OCI-LY7 (cell line): ENCODE data around the gene STPG4. TPM values are rescaled to one million over a fixed set of nuclear protein-coding genes. Genes with fewer than 3 reads are reported as not detected.

Source experiments
- BruUV-seq: library from RNA; stranded (reverse); fragments of 400-500 nt; replicated peaks from 2 replicates; lab custom pipeline; 2021; lab: Mats Ljungman, UMichigan
- CTCF ChIA-PET: fragments of 300-600 bp; sonication (Branson Sonifier 250); formaldehyde crosslinking; loops from one replicate; lab custom pipeline; 2022; ENCODE audit warnings: antibody characterized with exemption; ENCODE audit not compliant: unreplicated experiment; lab: Charles Lee
- POLR2A ChIA-PET: fragments of 300-600 bp; sonication (Branson Sonifier 250); formaldehyde crosslinking; loops from one replicate; lab custom pipeline; 2022; ENCODE audit warnings: antibody characterized with exemption; lab: Charles Lee
- DNase-seq: peaks from one replicate; pipeline ENCODE4 v3.0.0-alpha.2; 2015; ENCODE audit warnings: low spot score
- H2AFZ ChIP-seq: fragments of 200-600 bp; sonication (generic), shearing (Covaris generic); 2 replicates; pipeline ENCODE4 v1.6.1; 2014; ENCODE audit warnings: mild to moderate bottlenecking, antibody characterized with exemption, low read length, moderate library complexity
- H3K27ac ChIP-seq: fragments of 200-600 bp; sonication (generic); 2 replicates; pipeline ENCODE4 v1.5.1; 2014; ENCODE audit warnings: mixed run types, low read depth, mild to moderate bottlenecking, moderate library complexity, low read length, inconsistent platforms; ENCODE audit not compliant: poor library complexity, severe bottlenecking
- H3K36me3 ChIP-seq: fragments of 200-600 bp; sonication (generic); 2 replicates; pipeline ENCODE4 v1.6.1; 2014; ENCODE audit warnings: mild to moderate bottlenecking, antibody characterized with exemption, low read length, moderate library complexity, mixed read lengths; ENCODE audit not compliant: insufficient read depth
- H3K4me1 ChIP-seq: fragments of 200-600 bp; sonication (generic); 2 replicates; pipeline ENCODE4 v1.5.1; 2014; ENCODE audit warnings: mild to moderate bottlenecking, low read length; ENCODE audit not compliant: insufficient read depth, poor library complexity, severe bottlenecking
- H3K4me2 ChIP-seq: fragments of 200-600 bp; sonication (generic); 2 replicates; pipeline ENCODE4 v1.6.1; 2014; ENCODE audit warnings: mild to moderate bottlenecking, low read length
- H3K4me3 ChIP-seq: fragments of 200-600 bp; sonication (generic); 2 replicates; pipeline ENCODE4 v1.5.1; 2014; ENCODE audit warnings: mild to moderate bottlenecking, low read depth, low read length; ENCODE audit not compliant: poor library complexity, severe bottlenecking
- H3K79me2 ChIP-seq: fragments of 200-600 bp; sonication (generic); 2 replicates; pipeline ENCODE4 v1.6.1; 2016; ENCODE audit warnings: low read depth, mild to moderate bottlenecking, low read length, moderate library complexity, mixed read lengths; ENCODE audit not compliant: insufficient read depth
- H3K9me2 ChIP-seq: fragments of 200-600 bp; sonication (generic); 2 replicates; pipeline ENCODE4 v1.6.1; 2016; ENCODE audit warnings: mild to moderate bottlenecking, low read length, mixed read lengths; ENCODE audit not compliant: insufficient read depth
- H3K9me3 ChIP-seq: fragments of 200-600 bp; sonication (generic); 2 replicates; pipeline ENCODE4 v1.6.1; 2014; ENCODE audit warnings: mild to moderate bottlenecking, mixed run types, low read length, mixed read lengths
- H4K20me1 ChIP-seq: fragments of 200-600 bp; sonication (generic); 2 replicates; pipeline ENCODE4 v1.6.1; 2014; ENCODE audit warnings: mild to moderate bottlenecking, antibody characterized with exemption, low read length, moderate library complexity, mixed read lengths; ENCODE audit not compliant: insufficient read depth
- EZH2phosphoT487 ChIP-seq: fragments of 200-600 bp; sonication (generic); IDR thresholded peaks from 2 replicates; pipeline ENCODE4 v1.6.1; 2018; ENCODE audit warnings: low read depth, borderline replicate concordance, mild to moderate bottlenecking, mixed run types, antibody characterized with exemption, low read length, moderate library complexity, mixed read lengths
- intact Hi-C: fragments of 100-400 bp; cut with micrococcal nuclease; formaldehyde crosslinking; loops from one replicate; pipeline ENCODE4 v1.10.0; 2022; ENCODE audit not compliant: unreplicated experiment
- total RNA-seq, 2 experiments: library from RNA; depleted of rRNA in 1 of 2; stranded (reverse); fragments of >200 nt in 1 of 2; shearing (Covaris generic) in 1 of 2; gene quantifications; 2 replicates each; pipeline ENCODE4 v1.2.3, GENCODE V29; 2014 to 2022
- TF ChIP-seq, protein P1 (sequence below): fragments of 200-600 bp; sonication (generic); conservative IDR thresholded peaks from 2 replicates; pipeline ENCODE4 v1.5.1; 2014; ENCODE audit warnings: mild to moderate bottlenecking, antibody characterized with exemption, low read length, moderate library complexity, mixed read lengths

Gene STPG4
- total RNA-seq, 2 experiments from 2014 or later = 0.68 TPM; not detected in 1

DNA sequence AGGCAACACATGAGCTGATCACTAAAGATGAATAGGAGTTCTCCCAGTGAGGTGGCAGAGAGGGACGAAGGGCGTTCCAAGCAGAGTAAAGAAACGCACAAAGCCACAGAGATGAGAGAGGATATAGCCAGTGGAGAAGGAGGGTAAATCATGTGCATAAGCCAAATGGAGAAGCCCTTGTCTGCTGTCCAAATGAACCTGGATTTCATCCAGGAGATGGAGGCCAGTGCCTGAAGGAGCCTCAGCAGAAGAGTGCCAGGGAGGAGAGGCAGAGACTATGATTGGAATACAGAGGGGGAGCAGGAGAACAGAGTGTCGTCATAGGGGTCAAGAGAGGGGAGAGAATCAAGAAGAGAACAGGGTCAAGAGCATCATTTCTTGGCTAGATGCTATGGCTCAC, 48.9 kb upstream of the STPG4 start:
- DNase-seq = no peak
- CTCF ChIA-PET = no interaction called here

DNA sequence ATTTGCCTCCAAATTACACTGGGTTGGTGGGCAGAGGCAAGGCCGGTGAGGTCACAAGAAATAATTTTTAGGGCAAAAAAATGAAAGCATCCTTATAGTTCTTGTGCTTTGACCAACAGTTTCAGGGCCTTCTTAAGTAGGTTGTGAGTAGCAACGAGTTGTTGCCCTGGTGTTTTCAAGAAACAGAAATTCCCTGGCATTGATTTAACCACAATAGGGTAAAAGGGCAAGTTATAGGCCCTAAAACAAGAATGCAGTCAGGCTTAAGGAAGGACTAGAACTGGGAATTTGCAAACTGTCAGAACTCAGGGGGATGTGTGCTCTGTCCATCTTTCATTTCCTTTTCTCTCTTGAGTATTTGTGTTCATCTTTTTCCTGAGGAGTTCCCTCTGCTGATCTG, 46.1 kb upstream of the STPG4 start:
- ChIA-PET POLR2A (no interaction called here), CTCF (no interaction called here)
- no TSS peak for BruUV-seq
- TF ChIP-seq EZH2phosphoT487 = no peak
- TF ChIP-seq, protein P1, sequence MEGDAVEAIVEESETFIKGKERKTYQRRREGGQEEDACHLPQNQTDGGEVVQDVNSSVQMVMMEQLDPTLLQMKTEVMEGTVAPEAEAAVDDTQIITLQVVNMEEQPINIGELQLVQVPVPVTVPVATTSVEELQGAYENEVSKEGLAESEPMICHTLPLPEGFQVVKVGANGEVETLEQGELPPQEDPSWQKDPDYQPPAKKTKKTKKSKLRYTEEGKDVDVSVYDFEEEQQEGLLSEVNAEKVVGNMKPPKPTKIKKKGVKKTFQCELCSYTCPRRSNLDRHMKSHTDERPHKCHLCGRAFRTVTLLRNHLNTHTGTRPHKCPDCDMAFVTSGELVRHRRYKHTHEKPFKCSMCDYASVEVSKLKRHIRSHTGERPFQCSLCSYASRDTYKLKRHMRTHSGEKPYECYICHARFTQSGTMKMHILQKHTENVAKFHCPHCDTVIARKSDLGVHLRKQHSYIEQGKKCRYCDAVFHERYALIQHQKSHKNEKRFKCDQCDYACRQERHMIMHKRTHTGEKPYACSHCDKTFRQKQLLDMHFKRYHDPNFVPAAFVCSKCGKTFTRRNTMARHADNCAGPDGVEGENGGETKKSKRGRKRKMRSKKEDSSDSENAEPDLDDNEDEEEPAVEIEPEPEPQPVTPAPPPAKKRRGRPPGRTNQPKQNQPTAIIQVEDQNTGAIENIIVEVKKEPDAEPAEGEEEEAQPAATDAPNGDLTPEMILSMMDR = no peak
- Histone ChIP-seq H3K4me2 (no peak overlapping the region), H3K9me3 (no peaks in the 10 kb centered on the region), H3K9me2 (no peaks in the 10 kb centered on the region), H3K79me2 (no peaks in the 10 kb centered on the region), H4K20me1 (no peaks in the 10 kb centered on the region), H2AFZ (no peak overlapping the region), H3K27ac (no peak overlapping the region), H3K4me1 (no peaks in the 10 kb centered on the region), H3K4me3 (no peak overlapping the region), H3K36me3 (no peaks in the 10 kb centered on the region)
- DNase-seq = no peak
- intact Hi-C loops = no loop called here

More for the DNA sequence above, 48.9 kb upstream of the STPG4 start:
- no peaks in the 10 kb centered on the region for H3K9me3 ChIP-seq
- H3K4me3 ChIP-seq = no peak overlapping the region
- no peak overlapping the region for H3K27ac ChIP-seq
- POLR2A ChIA-PET = no interaction called here
- H3K4me2 ChIP-seq = no peak overlapping the region
- intact Hi-C loops = no loop called here
- no peaks in the 10 kb centered on the region for H3K4me1 ChIP-seq
- no peaks in the 10 kb centered on the region for H3K36me3 ChIP-seq
- H2AFZ ChIP-seq = no peak overlapping the region
- TF ChIP-seq EZH2phosphoT487 = no peak
- TF ChIP-seq, protein P1 = no peak
- H4K20me1 ChIP-seq = no peaks in the 10 kb centered on the region
- H3K9me2 ChIP-seq = no peaks in the 10 kb centered on the region
- no peaks in the 10 kb centered on the region for H3K79me2 ChIP-seq
- BruUV-seq = no TSS peak

DNA sequence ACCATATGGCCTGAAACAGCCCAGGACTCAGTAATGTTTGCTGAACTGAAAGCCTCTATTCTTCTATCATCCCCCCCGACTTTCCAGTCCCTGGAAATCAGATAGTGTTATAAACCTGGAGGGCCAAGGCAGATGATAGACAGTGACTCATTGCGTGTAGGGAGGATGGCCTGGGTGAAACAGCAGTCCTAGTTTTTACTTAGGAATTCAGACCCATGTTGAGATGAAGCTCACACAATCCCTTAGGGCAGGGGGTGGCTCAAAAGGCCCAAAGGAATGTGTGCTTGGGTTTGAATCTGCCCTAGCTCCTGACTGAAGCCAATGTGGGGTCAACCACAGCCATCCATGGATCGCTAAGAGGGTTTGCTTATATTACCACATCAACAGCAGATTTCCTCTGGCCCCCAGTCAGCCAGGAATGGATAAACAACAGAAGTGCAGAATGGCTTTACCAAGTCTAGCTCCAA, 43.9 kb upstream of the STPG4 start:
- no peak overlapping the region for H2AFZ ChIP-seq
- no peak overlapping the region for H3K4me3 ChIP-seq
- ChIA-PET CTCF (no interaction called here), POLR2A (interaction anchor here (1.1 kb wide), 1 partner anchor 14 kb away, joined by 4 read pairs; no protein-coding TSS in a partner anchor)
- no peaks in the 10 kb centered on the region for H3K9me2 ChIP-seq
- H3K4me1 ChIP-seq = no peaks in the 10 kb centered on the region
- H3K36me3 ChIP-seq = no peaks in the 10 kb centered on the region
- no peak overlapping the region for H3K27ac ChIP-seq
- intact Hi-C loops = no loop called here
- BruUV-seq = no TSS peak
- no peak overlapping the region for H3K4me2 ChIP-seq
- no peaks in the 10 kb centered on the region for H4K20me1 ChIP-seq
- TF ChIP-seq, protein P1 = no peak
- TF ChIP-seq EZH2phosphoT487 = no peak
- H3K79me2 ChIP-seq = no peaks in the 10 kb centered on the region
- DNase-seq = no peak
- H3K9me3 ChIP-seq = no peaks in the 10 kb centered on the region
